NCI-H82 (cell line): Measurements from ENCODE around the gene ZNF554.
A peak's percentile ranks its signal among the peaks of the same experiment; 100 is the strongest.

Experiments
- DNase-seq: peaks from one replicate; lab custom pipeline; 2025; lab: John Stamatoyannopoulos, UW

The ZNF554 gene

DNA sequence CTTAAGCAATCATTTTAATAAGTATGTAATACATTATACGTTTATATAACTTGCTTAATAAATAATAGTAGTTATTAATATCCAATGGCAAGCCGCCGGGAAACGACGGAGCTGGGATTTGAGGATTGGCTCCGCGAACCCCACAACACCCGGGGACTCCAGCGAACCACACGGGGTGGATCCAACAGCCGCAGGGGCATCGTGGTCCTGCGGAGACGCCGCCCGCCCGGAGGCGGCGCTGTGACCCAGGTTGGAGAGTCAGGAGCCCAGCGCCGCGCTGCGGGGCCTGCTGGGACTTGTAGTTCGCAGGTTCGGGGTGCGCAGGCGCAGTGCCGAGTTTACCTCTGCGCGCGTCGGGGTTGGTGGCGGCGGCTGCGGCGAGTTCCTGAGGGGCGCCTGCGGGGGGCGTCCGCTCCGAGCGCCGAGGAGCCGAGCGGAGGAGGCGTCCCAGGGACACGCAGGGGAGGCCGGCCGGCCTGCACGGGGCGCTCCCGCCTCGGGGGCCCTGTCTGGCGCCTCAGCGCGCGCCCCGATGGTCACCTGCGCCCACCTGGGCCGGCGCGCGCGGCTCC, at the start of gene ZNF554:
TSS of gene ZNF554 (plus strand) at position 329 of the 572 bp plus-strand sequence. CDS start at position 533, 204 bp downstream.
- DNase-seq, result peak; percentile 97

DNA sequence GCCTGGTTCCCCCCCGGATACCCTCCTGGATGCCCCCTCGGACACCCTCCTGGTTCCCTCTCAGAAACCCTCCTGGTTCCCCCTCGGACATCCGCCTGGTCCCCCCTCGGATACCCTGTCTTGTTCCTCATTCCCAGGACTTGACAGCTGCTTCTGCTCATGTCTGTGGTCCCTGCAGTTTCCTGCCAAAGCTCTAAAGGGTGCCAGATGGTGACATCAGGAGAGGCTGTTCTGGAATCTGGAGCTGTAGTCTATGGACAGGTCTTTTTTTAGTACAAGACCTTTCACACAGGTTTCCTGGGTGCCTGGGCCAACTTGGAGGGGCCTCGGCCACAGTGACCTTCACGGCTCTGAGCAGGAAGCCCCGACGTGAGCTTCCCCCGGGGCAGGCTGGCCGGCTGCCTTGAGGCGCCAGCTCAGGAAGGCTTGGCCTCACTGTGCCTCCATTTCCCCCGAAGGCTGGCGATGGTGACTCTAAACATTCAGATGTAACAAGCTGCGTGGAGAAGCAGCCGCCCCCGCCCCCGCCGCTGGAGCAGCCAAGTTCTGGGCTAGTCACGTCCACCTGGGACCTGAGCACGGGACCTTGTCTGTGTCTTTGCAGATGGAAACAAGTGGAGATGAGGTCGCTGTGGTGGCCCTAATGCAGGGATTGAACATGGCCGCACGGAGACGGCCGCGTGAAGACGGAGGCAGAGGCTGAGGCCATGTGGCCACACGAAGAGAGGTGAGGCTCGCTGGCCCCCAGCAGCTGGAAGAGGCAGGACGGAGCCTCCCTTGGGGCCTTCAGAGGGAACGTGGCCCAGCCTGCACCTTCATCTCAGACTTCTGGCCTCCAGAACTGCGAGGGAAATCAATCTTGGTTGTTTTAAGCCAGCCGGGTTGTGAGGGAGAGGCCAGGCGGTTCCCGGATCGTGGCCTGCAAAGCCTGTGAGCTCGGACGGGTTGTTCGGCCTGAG, 49.3 kb upstream of the ZNF554 start:
- peak; percentile 8 for DNase-seq

DNA sequence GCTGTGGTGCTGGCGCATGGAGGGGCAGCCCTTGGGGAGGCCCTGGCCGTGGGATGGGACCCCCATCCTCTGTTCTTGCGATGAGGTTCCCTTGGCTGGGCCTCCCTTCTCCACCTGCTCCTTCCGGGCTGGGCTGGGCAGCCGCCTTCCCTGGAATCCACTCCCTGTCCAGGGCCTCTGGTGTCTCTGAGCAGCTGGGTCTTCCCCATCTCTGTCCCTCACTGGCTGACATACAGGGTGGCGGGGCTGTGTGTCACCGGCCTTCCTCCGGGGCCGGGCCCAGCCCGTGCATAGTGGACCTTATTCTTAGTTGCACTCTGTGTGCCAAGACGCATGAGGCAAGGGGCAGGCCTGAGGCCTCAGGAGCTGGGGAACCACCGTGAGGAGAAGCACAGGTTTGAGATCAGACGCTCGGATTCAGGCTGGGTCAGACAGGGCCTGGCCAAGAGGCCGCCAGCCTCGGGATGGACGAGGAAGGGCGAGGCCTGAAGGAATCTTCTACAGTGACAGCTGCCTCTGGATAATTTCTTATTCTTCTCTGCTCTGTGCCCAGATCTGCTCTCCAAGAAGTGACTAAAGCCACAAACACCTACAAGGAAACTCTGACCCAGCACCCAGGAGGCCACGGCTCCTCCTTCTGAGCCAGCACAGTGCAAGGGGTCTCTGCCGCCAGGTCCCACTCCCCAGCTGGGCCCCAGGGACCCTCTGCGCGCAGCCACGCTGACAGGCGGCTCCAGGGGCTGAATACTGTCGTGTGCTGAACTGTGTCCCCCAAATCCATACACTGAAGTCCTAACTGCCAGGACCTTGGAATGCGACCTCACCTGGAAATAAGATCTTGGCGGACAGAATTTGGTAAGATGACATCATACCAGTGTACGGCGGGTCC, 47.6 kb upstream of the ZNF554 start:
- DNase-seq, result no peak

DNA sequence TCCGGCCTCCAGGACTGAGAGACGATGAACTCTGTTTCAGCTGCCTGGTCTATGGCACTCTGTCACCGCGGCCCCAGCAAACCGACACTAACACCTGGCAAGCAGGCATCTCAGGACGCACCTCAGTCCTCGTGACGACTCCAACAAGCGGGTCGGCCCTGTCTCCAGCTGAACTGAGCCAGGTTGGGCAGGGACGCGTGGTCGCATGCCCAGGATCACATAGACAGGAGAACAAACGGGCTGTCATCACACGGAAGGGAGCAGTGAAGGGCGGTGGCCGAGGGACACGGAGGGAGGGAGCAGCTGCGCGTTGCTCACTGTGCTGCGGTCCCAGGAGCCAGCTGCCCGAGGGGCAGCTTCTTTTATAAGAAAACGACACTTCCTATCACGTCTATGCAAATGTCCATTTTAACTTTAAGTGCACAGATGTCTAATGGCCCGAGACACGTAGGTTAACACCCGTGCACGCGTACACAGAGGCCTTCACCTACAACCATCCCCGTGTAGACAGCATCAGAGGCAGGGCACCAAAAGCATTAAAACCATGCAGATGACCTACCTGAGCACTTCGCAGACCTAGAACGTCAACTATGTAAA, 45.5 kb upstream of the ZNF554 start:
- no peak for DNase-seq

DNA sequence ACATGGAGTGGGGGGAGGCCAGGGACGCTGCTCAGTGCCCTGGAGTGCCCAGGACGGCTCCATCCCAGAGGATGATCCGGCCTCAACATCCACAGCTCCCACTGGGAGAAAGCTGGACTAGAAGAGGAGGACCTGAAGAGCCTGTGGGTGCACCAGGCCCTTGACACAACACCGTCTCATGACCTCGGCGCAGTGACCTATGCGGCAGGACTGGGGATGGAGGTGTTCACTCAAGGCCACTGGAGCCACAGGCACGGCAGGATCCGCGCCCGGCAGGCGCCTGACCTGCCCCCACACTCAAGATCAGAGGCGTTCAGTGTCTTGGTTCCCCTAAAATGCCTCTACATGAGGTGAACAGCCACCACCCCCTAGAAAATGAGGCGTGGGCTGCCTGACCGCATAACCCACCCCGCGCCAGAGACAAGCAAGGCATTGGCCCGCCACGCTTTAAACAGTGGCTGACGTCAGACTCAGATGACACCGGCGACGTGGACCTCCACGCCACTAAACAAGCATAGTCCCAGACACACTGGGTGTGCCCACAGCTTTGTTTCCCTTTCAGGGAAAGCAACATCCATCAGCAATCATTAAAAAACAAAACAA, 44.6 kb upstream of the ZNF554 start:
- DNase-seq, result no peak

DNA sequence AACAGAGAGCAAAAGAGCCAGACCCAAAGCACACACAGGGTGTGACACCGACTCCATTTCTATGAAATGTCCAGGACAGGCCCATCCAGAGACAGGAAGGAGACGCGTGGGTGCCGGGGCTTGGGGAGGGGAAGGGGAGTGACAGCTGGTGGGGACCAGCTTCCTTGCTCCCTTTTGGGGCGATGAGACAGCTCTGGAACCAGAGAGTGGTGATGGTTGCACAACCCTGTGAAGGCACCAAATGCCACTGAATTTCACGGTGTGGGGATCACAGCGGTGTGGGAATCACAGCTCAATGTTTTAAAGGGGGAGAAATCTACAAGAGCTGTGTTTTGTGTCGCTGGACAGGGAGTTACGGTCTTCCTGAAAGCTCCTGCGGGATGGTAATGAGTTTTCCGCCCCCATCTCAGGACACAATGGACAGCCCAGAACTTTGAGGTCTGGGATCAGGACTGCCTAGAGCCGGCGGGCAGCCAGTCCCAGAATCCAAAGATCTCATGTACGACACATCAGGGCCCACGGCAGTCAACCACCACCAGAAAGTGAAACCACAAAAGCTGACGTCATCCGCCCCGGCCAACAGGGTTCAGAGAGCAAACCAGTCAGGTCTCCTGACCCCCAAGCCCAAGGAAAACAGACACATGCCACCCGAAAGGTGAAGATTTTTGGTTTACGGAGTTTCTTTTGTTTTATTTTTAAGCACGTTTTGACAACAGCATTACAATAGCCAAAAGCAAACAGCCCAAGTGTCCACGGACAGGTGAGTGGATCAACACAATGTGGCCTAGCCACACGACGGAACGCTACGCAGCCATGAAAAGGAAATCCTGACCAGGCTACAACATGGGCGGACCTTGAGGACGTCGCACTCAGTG, 43.9 kb upstream of the ZNF554 start:
- DNase-seq, result no peak

DNA sequence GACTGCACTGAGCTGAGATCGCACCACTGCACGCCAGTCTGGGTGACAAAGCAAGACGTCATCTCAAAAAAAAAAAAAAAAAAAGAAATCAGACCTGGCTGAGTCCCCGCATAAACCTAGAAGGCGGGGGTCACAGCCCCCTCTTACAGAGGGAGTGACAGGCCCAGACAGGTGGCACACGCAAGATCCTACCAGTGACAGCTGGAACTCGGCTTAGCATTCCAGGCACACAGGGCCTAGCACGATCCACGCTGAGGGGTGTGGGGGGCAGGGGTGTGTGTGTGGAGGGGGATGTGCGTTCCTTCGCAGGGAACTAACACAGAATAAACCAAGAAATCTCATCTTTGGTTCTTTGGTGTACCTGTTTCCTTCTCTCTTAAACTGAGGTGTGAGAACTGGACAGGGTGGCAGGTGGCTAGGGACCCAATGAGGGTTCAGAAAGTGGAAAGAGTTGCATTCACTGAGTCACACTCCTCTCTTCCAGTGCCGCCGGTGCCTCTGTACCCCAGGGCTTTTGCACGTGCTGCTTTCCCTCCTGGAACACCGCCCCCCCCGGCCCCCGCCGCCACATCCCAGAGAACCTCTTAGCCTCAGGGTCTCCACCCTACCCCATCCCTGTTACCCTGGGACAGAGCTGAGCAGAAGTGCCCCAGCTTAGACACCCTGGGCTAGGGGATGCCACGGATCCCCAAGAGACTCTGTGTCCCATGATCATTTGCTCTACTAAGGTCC, 41.5 kb upstream of the ZNF554 start:
- DNase-seq, result peak; percentile 67

DNA sequence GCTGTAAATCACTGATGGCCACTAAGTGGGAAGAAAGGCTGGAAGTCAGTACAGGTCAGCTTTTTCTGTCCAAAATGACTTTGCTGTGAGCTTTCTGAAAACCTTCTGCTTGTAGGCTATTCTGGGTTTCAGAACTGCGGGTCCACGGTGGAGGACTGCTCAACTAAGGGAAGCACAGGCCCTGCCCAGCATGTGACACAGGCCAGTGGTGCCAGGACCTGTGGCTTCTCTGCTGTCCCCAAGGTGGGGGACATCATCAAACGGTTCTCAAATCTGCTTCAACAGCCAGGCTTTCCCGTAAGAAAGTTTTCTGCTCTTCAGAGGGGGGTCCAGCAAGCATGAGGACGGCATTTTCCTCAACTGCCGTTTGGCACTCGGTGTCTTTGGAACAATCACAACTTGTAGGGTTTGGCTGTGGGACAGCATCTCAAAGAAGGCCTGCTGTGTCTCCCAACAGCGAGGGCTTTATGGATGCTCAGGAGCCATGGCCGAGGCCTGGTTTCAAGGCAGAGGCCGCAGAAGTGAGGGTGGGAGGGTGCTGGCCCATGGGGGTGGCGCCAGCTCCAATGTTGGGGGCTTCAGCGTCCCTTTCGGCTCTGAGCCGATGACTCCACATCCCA, 40.4 kb upstream of the ZNF554 start:
- DNase-seq, result no peak

DNA sequence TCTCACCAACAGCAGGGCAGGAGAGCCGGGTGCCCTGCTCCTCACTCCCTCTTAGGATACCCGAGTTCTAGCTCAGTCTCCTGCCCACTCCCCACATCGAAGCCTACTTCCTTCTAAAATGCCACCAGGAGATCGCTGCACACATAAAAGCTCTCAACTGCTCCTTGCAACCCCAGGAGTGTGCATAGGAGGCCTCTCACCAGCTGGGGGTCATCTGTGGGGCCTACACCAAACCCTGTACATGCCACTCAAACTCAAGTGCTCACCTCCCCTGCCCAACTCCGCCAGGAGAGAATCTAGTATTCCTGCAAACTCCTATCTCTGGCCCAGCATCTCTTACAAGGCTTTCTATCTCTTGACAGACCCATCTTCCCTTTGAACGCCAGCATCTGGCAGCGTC, 39.4 kb upstream of the ZNF554 start:
- DNase-seq, result no peak

DNA sequence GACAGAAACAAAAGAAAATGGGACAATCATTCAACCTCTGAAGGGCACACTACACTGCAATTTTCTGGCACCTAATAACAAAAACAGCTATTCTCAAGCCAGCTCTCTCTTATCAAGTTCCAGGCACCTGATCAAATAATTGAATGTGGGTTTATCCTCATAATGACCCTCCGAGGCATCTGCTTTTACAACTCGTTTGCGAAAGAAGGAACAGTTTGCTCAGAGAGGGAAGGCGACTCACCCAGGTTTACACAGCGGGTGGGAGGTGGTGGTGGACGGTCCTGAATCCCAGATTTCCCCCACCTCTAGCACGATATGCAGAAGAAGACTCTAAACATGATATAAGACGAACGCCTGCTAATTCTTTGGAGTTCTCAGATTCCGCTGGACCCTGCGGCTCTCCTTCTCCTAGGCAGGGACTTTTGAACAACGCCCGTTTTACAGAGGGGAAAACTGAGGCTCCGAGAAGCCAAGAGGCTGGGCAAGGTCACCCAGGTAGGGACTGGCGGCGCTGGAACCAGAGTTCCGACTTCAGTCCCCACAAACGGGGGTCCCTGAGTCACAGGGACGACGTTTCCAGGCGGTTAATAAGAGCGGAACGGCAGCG, 37.2 kb upstream of the ZNF554 start:
- DNase-seq, result no peak

DNA sequence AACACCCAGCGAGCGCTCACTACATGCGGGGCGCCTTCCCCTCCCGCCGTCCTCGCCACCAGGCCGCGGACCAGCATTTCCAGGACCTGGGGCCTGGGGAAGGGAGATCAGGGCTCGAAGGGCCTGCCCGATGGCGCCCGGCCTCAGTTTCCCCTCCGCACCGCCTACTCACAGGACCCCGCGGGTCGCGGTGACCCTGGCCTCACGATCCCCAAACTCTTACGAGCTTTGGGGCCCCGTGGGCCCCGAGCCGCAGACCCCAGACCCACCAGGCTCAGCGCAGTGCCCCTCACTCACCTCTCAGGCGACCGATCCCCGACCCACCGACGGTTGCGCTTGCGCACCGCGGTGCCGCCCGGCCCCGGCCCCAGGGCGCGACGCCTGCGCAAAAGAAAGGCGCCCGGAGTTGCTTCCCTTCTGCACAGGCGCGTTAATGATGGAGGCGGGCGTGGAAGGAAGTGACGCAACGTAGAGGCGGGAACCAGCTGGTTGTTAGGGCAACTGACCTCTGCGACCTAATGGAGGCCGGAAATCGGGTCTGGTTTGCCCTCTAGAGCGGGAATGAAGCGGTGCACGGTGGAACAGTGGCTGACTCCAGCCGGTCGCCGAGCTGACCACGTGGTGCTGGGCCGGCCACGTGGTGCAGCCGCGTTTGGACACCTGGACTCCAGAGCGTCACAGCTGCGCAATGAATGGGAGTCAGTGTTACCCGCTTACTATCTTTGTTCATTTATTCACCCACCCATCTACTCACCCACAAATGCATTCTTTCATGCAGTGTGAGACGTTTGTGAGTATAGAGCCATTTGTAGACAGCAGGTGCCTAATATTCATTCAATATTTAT, 36.5 kb upstream of the ZNF554 start, which contains the start of gene SGTA:
TSS of gene SGTA (minus strand) at position 338 of the 845 bp plus-strand sequence. CDS start 14,205 bp downstream, outside the sequence.
- peak; percentile 99 for DNase-seq

DNA sequence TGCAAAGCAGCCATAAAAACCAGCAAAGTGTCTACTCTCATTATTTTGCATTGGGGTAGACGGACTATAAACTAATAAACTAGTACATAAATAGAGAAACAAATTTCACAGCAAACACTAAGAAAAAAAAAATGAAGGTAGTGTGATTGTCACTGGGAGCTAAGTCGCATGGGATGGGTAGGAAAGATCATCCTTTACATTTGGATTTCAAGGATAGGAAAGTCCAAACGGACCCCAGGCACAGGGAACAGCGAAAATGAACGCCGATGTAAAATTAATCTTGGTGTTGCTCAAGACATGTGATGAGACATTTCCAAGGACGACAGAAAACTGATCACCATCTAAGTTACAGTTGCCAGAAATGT, 35.9 kb upstream of the ZNF554 start:
- DNase-seq, result peak; percentile 18

DNA sequence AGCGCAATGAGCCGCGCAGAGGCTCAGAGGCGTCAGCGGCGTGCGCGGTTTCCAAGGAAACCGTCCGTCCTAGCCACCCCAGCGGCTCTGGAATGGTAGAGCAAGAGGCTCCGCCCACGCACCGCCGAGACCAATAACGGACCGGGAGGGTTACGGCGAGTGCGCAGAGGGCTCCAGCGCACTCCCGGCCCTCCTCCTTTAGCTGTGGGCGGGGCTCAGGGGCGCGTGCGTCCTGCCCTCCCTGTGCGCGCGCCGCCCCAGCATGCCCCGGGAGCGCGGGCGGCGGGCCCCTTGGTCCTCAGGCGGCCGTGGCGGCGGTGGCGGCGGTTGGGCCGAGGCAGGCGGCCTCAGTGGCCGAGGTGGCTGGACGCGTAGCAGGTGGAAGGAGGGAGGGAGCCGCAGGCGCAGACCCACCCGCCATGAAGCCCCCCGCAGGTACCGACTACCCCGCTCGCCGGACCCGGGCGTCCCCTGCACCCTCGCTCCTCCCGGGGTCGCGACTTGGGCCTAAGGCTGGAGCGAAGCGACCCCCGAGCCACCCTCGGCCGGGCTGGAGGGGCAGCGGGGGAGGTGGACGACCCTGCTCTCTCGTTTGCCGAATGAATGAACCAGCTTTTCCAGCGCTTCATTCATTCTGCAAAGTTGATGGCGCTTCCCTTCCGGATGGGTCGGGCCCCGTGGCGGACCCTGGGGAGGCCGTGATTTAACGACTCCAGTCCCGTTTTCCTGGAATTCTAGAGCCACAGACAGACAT, 34.2 kb upstream of the ZNF554 start, which contains the start of gene THOP1:
TSS of gene THOP1 (plus strand) at position 260 of the 754 bp plus-strand sequence. CDS start at position 420, 160 bp downstream.
- DNase-seq, result peak; percentile 99

DNA sequence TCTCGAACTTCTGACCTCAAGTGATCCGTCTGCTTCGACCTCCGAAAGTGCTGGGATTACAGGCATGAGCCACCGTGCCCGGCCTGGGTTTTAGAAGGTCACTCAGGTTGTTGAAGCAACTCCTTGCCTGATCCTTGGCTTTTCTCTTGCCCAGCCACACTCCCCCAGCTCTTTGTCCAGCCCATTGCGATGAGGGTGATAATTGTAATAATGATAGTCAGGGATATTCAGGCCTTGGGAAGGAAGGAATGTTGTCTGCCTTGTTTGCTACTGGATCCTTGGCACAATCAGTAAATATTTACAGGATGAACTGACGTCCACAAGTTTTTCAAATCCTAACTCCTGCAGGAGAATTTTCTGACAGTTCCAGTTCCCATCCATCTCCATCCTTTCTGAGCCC, 32.6 kb upstream of the ZNF554 start:
- no peak for DNase-seq

DNA sequence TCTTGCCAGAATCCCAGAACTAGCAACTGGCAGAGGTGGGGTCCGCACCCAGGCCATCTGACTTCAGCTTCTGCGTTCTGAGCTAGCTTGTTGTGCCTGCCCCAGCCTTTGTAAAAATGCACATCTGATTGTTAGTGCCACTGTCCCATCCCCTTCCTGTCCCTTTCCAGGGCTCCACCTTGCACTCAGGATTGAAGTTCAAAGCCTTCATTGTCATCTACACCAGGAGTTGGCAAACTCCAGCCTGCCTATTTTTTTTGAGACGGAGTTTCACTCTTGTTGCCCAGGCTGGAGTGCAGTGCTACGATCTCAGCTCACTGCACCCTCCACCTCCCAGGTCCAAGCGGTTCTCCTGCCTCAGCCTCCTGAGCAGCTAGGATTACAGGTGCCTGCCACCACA, 31.4 kb upstream of the ZNF554 start:
- DNase-seq, result no peak

DNA sequence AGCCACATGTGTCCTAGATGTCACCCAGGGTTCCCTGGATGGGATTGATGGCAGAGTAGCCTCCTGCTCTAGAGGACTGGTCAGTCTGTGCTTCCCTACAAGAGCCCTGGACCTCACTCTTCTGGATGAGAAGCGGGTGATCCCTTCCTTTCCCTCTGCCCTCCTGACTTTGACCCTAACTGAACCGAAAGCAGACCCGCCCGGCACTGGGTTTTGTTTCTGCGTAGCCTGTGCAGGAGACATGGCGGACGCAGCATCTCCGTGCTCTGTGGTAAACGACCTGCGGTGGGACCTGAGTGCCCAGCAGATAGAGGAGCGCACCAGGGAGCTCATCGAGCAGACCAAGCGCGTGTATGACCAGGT, 29.5 kb upstream of the ZNF554 start:
- DNase-seq, result no peak
